Stimulated activated CD8-positive, alpha-beta memory T cell treated with anti-CD3 and anti-CD28 coated beads, Interleukin-12 subunit alpha, Interleukin-12 subunit beta, amount 100 ng/mL, for 1 hour (primary cell): Measurements from ENCODE around the gene RDH5.

Experiments
- DNase-seq: peaks from one replicate; pipeline ENCODE4 v3.0.0-alpha.2; 2020; ENCODE audit warnings: low read depth

The RDH5 gene

DNA sequence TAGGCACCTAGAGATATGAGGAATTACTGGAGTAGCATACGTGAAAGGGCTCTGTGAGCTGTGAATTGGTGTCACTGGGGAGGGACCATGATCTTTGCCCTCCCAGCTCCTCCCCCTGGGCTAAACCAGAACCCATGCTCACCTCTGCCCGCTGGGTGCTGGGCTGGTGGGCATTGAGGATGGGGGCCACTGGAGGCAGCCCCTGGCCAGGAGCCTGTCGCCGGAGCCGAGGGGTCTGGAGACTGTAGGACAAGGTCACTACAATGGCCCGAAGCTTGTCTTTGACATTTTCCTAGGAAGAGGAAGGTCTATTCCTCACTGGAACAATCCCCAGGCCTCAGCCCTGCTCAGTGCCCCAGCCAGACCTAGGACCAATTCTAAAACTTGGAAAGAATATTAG is 24.1 kb upstream of the RDH5 start:
- no peak for DNase-seq

DNA sequence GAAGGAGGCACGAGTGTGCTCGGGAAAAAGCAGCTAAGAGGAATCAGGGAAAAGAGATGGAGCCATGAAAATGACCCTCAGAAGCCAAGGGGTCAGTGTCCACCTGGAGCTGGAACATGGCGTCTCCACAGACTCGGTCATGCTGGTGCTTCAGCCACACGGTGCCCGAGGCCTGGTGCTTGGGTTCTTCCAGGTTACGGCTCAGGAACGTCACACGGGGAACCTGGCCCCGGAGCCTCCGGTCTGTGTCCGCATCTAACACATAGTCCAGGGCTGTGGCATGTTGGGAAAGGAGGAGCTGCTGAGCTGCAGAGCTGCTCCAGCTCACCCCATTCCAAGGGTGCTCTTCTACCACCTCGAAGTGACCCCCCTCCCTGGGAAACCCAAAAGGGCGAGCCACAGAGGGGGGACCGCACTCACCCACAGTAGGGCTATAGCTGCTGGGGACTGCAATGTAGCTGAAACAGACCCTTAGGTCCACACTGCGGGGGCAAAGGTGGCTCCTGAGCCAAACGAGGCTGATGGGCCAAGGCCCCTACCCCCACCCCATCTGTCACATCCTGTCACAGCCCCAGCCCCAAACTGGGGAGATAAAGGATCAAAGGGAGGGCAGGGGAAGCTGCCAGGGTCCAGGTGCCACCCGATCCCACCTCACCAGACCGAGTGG is 23.3 kb upstream of the RDH5 start:
- DNase-seq = no peak

GRCh38 chr12:55697686-55698085 is 22.5 kb upstream of the RDH5 start:
- no peak for DNase-seq

GRCh38 chr12:55698241-55698955 is 21.8 kb upstream of the RDH5 start:
- DNase-seq = no peak

- no peak for DNase-seq
Measured at GRCh38 chr12:55698965-55699364, 21.2 kb upstream of the RDH5 start.

DNA sequence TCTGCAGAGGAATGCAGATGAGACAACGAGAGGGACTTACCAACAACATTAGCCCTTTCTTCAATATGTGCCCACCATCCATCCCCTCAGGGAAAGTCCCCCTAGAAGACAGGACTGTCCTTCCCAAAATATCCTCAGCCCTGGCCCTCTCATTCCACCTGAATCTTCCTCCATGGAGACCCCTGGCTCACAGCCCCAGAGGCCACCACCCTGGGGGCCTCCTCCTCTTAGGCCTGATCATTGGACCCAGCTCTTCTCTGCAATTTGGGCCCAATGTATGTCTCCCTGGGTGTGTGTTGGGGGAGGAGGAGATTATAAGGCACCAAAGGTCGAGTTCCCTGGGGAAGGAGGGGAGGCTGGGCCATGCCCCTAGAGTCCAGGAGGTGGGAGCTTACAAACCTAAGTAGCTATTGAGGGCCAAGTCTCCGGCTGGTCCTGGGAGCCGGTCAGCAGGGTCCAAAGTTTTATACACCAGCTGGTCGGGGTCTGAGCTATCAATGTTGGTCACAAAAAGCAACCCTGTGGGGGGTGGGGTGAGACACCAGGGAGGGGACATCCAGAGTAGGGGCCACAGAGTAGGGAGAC is 20.6 kb upstream of the RDH5 start:
- DNase-seq = no peak

DNA sequence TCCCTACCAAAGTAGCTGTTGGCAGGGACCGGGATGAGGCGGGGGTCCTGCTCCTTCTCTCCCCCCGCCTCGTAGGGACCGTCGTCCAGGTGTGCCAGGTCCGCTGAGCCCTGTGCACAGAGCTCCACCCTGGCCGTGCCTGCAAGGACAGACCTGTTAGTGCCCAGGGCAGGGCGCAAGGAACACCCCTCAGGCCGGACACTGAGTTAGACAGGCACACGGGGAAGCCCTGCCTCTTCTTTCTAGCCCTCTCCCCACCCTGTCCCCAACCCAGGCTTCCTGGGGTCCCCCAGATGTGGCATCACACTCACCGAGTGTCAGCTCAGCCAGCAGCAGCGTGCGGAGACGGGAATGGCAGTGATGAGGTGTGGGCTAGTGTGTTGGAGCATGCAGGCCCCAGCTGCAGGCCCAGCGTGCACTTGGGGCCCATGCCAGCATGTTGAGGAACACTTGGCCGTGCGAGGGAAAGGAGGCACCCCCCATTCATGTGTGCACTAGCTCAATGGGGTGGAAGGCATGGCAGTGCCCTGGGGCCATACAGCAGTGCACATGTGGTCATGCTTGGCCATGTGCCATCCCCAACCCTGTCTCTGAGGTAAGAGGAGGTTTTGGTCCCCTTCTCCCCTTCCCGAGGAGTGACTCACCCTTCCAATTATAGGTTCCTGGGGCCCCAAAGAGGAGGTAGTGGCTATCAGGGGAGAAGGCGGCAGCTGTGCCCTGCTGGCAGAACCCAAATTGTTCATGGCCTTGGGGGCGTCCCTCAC is 19.8 kb upstream of the RDH5 start:
- DNase-seq = no peak

- DNase-seq = no peak
Measured at GRCh38 chr12:55702861-55703260, 17.3 kb upstream of the RDH5 start.

GRCh38 chr12:55703288-55703687 is 16.9 kb upstream of the RDH5 start:
- DNase-seq = no peak

DNA sequence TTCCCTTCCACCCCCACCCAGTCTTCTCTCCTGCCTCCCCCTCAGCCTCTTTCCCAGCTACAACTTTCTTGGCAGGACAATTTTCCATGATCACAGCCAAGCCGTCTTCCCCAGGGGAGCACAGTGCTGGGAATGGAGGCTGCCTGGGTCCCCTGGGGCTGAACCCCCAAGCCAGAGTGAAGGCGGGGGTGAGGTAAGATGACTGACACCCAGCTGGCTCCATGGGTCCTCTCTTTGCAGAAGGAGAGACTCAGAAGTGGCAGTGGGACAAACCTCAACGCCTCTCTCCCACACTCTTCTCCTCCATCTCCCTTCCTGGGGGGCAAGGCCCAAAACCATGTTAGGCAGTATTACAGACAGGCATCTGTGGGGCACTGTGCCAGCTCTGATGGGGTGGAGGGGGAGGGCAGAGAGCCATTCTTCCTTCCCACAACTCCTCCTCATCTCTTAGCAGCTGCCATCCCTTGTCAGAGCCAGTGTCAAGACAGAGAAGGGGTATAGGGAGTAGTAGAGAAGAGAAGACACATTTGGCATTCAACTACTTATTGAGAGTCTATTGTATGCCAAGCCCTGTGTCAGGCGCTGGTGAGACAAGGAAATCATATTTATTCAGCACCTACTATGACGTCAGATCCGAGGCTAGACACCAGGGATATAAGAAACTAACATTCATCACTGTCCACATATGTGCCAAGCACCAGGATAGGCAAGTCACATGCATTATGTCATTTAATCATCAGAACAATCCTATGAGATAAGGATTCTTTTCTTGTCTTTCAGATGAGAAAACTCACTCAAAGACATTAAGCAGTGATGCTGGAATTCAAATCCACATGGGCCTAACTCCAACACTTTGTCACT is 16.1 kb upstream of the RDH5 start:
- no peak for DNase-seq

- DNase-seq = no peak
Measured at GRCh38 chr12:55704824-55705718, 15.1 kb upstream of the RDH5 start.

DNA sequence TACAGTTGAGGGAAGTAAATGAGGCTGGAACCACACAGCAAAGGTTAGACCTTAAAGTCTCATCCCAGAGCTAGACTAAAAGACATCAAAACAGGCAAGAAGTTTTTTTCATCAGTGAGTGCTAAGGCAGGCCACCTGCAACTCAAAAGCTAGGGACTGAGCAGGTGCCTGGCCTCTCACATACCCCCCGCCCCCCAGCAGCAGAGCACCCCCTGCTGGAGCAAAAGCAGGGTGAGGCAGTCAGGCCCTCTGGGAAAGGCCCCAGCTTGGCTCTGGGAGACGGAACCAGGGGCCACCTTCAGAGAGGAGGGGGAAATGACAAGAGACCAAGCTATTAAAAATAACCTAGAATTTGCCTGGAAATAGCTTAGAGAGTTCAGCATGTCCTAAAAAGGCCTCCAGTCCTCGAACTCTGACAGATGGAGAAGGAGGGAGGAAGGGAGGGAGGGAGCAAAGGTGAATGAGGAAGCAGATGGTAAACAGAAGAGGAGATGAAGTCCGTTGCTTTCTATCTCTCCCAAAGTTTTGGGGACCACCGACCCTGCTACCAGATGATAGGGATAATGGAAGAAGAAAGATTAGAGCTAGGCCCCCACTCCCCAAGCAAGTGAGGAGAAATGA is 14.3 kb upstream of the RDH5 start:
- DNase-seq = no peak

- no peak for DNase-seq
Measured at GRCh38 chr12:55706568-55707218, 13.5 kb upstream of the RDH5 start.

GRCh38 chr12:55707219-55707671 is 12.9 kb upstream of the RDH5 start:
- DNase-seq = no peak

- DNase-seq = no peak
Measured at GRCh38 chr12:55707841-55708694, 12.1 kb upstream of the RDH5 start, which contains the start of gene ITGA7. TSS of gene ITGA7 (minus strand) at chr12:55707904. CDS start at chr12:55707682, 222 bp downstream.

GRCh38 chr12:55708695-55709233 is 11.4 kb upstream of the RDH5 start:
- DNase-seq = no peak

DNA sequence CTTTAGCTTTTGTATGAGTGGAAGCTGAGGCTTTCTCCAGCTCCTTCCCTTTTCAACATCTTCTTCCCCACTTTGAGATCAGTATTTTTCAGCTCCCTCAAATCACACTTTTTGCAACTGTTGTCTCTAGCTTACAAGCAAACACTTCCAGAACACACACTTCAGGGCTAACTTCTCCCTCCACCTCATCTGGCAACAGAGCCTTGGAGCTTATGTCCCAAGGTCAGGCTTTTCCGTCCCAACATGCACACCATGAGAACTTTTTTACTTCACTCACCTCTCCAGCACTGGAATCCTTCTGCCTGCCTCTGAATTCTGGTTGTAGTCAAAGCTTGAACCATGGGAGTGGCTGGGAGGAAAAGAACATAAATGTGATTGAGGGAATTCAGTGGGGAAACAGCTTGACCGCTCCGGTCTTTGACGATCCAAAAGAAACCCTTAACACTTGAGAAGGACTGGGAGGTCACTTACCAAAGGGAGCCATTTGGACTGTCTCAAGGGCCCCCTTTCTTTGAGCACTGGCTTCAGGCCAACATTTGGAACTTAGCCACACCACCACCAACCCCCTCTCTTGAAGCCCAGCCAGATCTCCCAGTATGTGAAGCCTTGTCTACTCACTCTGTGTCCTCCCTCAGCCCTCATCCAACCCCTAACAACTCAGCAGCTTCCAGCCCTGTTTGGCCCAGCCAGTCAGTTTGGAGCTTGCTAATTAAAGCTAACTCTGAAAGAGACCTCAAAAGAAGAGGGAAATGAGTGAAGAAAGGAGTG is 8.2 kb upstream of the RDH5 start:
- DNase-seq = no peak
